Muscle layer of colon (tissue), 2 donors: Measurements from ENCODE around the gene ELAVL4.

Source experiments
- H3K27ac ChIP-seq: one replicate; pipeline ENCODE4 v1.7.0; 2013; ENCODE audit warnings: low read depth, mild to moderate bottlenecking, low read length, moderate library complexity
- H3K27me3 ChIP-seq, 2 donors: one replicate each; pipeline ENCODE4 v1.7.0; 2013; ENCODE audit warnings: low read length in 2 of 2, mild to moderate bottlenecking in 2 of 2; ENCODE audit not compliant: insufficient read depth in 2 of 2, control insufficient read depth in 1 of 2
- H3K36me3 ChIP-seq: one replicate; pipeline ENCODE4 v1.7.0; 2013; ENCODE audit warnings: mild to moderate bottlenecking, low read length; ENCODE audit not compliant: insufficient read depth
- H3K4me1 ChIP-seq: one replicate; pipeline ENCODE4 v1.7.0; 2013; ENCODE audit warnings: mild to moderate bottlenecking, low read length; ENCODE audit not compliant: insufficient read depth
- H3K4me3 ChIP-seq, 2 donors: one replicate each; pipeline ENCODE4 v1.7.0; 2013; ENCODE audit warnings: low read length in 2 of 2, low read depth in 1 of 2, mild to moderate bottlenecking in 1 of 2, moderate library complexity in 1 of 2
- H3K9ac ChIP-seq: one replicate; pipeline ENCODE4 v1.7.0; 2013; ENCODE audit warnings: low read length
- H3K9me3 ChIP-seq: one replicate; pipeline ENCODE4 v1.7.0; 2013; ENCODE audit warnings: mild to moderate bottlenecking, low read length
- donor health status: abdominal sarcoma.
- donor health status: Adenocarcinoma of cecum.

ELAVL4 gene

GRCh38 chr1:50108497-50109059, at the start of gene ELAVL4:
Gene ELAVL4 (plus strand): TSS chr1:50108920. CDS start chr1:50109190, 270 bp downstream.
- Histone ChIP-seq H3K4me1 (peaks cover 4% of the 10 kb centered on the region), H3K9me3 (no peaks in the 10 kb centered on the region), H3K27me3 (peaks cover 0 to 15% of the 10 kb centered on the region in 2 donors), H3K9ac (no peak within 1 kb of the TSS), H3K4me3 (no peak within 1 kb of the TSS), H3K36me3 (no peaks in the 10 kb centered on the region), H3K27ac (no peak within 1 kb of the TSS)

- H3K9ac ChIP-seq: no peak overlapping the region
- no peaks in the 10 kb centered on the region for H3K9me3 ChIP-seq
- H3K36me3 ChIP-seq: no peaks in the 10 kb centered on the region
- H3K4me3 ChIP-seq: no peak overlapping the region
- H3K27me3 ChIP-seq: no peaks in the 10 kb centered on the region
- no peaks in the 10 kb centered on the region for H3K4me1 ChIP-seq
- H3K27ac ChIP-seq: no peak overlapping the region
Measured at GRCh38 chr1:50060279-50060678, 48.4 kb upstream of the ELAVL4 start.

DNA sequence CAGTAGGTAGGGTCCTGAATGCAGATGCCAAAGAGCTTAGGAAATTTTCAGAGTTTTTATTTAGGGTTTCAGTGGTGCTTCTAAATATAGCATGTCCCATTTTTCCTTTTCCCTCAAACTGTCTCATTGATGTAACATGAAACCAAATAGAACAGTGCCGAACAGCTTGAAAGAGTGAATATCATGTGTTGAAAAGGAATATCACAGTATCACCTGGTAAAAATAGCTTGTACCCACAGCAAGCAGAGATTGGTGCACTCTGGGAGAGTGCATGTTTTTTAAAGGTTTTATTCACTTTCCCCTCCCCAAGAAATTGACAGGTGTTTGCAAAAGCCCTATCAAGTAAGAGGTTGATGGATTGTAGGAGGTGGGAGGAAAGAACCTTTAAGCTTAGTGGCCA, 41.9 kb upstream of the ELAVL4 start:
- Histone ChIP-seq H3K27me3 (no peaks in the 10 kb centered on the region), H3K4me1 (no peaks in the 10 kb centered on the region), H3K36me3 (no peaks in the 10 kb centered on the region), H3K4me3 (no peak overlapping the region), H3K9me3 (no peaks in the 10 kb centered on the region), H3K9ac (no peak overlapping the region), H3K27ac (no peak overlapping the region)

DNA sequence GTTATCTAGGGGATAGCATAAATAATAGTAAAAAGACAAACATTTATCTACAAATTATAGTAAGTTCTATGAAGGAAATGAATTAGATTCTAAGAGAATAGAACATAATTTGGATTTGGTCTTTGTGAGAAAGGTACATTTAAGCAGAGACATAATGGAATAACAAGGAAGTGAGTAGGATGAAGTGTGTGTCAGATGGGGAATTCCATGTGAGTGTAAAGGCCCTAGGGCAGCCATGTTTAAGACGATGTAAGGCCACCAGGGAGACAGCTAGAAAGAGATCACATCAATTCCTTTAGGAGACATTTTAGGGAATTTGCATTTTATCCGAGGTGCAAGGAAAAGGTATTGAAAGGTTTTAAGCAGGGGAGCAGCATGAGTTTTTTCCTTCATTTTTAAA, 33.8 kb upstream of the ELAVL4 start:
- Histone ChIP-seq H3K27me3 (no peaks in the 10 kb centered on the region), H3K27ac (no peak overlapping the region), H3K9ac (no peak overlapping the region), H3K9me3 (no peaks in the 10 kb centered on the region), H3K4me3 (no peak overlapping the region), H3K36me3 (no peaks in the 10 kb centered on the region), H3K4me1 (no peaks in the 10 kb centered on the region)

DNA sequence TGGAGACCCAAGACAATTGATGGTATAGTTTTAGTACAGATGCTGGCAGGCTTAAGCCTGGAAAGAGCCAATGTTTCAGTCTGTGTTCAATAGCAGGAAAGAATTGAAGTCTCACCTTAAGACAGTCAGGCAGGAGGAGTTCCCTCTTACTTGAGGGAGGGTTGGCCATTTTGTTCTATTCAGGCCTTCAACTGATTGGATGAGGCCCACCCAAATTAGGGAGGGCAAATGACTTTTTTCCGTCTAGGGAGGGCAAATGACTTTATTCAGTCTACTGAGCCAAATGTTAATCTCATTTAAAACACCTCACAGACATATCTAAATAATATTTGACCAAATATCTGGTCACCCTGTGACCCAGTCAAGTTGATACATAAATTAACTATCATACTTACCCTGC, 31.4 kb upstream of the ELAVL4 start:
- H3K27ac ChIP-seq: no peak overlapping the region
- H3K36me3 ChIP-seq: no peaks in the 10 kb centered on the region
- H3K27me3 ChIP-seq: no peaks in the 10 kb centered on the region
- H3K4me1 ChIP-seq: no peaks in the 10 kb centered on the region
- H3K4me3 ChIP-seq: no peak overlapping the region
- H3K9ac ChIP-seq: no peak overlapping the region
- no peaks in the 10 kb centered on the region for H3K9me3 ChIP-seq

DNA sequence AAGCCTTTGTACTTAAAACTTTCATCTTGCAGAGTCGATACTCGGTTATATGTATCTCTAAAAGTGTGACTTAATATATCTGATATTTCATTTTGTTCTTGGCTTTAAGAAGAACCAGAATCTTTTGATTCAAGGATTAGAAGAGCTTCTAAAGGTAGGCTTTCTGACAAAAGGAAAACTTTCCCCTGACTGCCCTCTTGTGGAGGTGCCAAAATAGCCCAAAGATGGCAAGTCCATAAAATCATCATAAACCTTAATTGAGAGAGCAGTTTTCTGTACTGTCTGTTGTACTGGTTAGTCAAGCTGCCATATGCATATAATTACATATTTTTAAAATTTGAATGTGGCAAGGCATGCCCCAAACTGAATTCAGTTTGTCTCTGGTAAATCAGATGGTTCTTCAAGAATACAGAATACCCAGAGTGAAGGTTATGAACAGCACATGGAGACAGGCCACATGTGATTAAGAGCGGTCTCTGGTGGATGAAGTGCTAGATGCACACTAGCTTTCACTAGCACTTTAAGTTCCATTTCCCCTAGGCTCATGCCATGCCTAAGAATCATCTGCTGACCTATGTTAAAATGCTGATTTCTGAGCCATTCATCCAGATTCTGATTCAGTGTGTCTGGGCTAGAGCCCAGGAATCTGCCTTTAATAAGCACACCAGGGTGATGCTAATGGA, 27.7 kb upstream of the ELAVL4 start:
- no peaks in the 10 kb centered on the region for H3K27me3 ChIP-seq
- no peaks in the 10 kb centered on the region for H3K9me3 ChIP-seq
- H3K4me1 ChIP-seq: no peaks in the 10 kb centered on the region
- no peak overlapping the region for H3K9ac ChIP-seq
- H3K36me3 ChIP-seq: no peaks in the 10 kb centered on the region
- H3K27ac ChIP-seq: no peak overlapping the region
- H3K4me3 ChIP-seq: no peak overlapping the region

GRCh38 chr1:50084389-50084788, 24.3 kb upstream of the ELAVL4 start:
- Histone ChIP-seq H3K4me3 (no peak overlapping the region), H3K9ac (no peak overlapping the region), H3K27me3 (no peaks in the 10 kb centered on the region), H3K9me3 (no peaks in the 10 kb centered on the region), H3K27ac (no peak overlapping the region), H3K36me3 (no peaks in the 10 kb centered on the region), H3K4me1 (no peaks in the 10 kb centered on the region)

DNA sequence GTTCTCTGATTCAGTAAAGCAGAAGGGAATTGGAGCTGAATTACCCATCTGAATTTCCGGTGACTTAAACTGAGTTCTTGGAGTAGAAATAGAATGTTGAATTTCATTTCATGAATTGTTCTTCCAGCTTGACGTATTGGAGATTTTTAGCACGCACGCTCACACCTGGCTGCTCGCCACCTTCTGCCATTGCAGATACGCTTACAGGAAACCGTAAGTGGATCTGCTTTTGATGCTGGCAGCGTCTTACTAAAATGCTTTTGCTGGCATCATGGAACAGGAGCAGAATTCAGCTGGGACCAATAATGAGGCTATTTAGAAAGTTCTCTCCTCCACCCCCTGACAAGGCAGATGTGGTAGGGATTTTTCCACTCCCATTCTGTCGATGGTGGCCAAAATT, 17.7 kb upstream of the ELAVL4 start:
- no peaks in the 10 kb centered on the region for H3K27me3 ChIP-seq
- H3K27ac ChIP-seq: no peak overlapping the region
- H3K9ac ChIP-seq: no peak overlapping the region
- H3K4me1 ChIP-seq: no peaks in the 10 kb centered on the region
- H3K9me3 ChIP-seq: no peaks in the 10 kb centered on the region
- H3K4me3 ChIP-seq: no peak overlapping the region
- no peaks in the 10 kb centered on the region for H3K36me3 ChIP-seq

DNA sequence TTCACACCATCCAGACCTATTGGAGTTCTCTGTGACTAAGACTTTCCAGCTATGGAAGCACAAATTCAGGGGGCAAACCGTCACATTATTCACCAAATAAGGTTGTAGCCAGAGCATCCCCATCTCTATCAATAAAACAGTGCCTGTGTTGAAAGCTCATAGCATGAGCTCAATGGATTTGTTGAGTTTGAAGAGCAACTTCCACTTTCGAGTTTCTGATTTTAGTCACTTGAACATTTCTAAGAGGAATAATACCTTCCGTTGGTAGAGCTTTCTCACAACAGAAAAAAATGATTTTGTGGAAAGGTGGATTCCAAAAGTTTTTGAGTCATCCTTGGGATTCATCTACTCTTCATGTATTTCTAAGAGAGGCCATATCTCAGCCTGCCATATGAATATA, 13.0 kb upstream of the ELAVL4 start:
- Histone ChIP-seq H3K27ac (no peak overlapping the region), H3K27me3 (no peaks in the 10 kb centered on the region), H3K4me3 (no peak overlapping the region), H3K9me3 (no peaks in the 10 kb centered on the region), H3K9ac (no peak overlapping the region), H3K4me1 (no peaks in the 10 kb centered on the region), H3K36me3 (no peaks in the 10 kb centered on the region)

- Histone ChIP-seq H3K27ac (no peak overlapping the region), H3K27me3 (no peaks in the 10 kb centered on the region), H3K4me3 (no peak overlapping the region), H3K9ac (no peak overlapping the region), H3K9me3 (no peaks in the 10 kb centered on the region), H3K36me3 (no peaks in the 10 kb centered on the region), H3K4me1 (no peaks in the 10 kb centered on the region)
Measured at GRCh38 chr1:50097021-50097679, 11.6 kb upstream of the ELAVL4 start.

DNA sequence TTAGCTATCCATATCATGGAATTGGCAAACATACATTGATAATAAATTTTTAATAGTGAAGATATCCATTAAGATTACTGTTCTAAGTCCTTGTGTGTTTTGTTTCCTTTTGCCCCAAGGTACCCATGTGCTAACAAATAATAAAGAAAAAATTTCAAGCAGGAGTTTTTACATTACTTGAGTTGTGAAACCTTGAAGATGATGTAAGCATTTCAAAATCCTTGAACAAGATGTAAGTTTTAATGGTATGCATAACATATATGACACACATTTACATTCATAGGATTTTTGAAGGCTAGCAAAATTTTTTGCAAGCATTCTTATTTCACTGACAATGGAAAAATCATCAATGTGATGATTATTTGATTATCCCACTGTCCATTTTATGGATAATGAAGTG, 10.9 kb upstream of the ELAVL4 start:
- no peak overlapping the region for H3K27ac ChIP-seq
- H3K4me1 ChIP-seq: no peaks in the 10 kb centered on the region
- no peaks in the 10 kb centered on the region for H3K9me3 ChIP-seq
- H3K9ac ChIP-seq: no peak overlapping the region
- no peak overlapping the region for H3K4me3 ChIP-seq
- H3K36me3 ChIP-seq: no peaks in the 10 kb centered on the region
- no peaks in the 10 kb centered on the region for H3K27me3 ChIP-seq

DNA sequence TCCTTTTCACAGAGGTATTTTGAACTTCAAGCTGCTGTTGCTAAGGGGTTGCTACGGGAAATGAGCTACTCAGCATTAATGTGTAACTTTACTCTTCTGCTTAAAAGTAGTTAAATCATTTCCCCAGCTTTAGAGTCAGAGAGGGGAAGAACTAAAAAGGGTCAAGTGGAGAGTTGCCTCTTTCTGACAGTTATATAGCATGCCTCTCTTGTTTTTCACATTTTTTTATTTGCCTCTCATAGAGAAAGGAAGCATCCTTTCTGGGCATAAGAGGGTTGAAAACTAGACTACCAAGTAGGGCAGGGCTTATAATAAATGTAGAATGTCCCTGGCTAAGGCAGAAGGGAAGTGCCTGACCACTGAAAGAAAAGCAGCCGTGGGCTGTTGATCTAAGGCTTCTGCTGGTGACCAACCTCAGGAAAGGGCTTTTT, 10.1 kb upstream of the ELAVL4 start:
- Histone ChIP-seq H3K9me3 (no peaks in the 10 kb centered on the region), H3K36me3 (no peaks in the 10 kb centered on the region), H3K27me3 (no peaks in the 10 kb centered on the region), H3K27ac (no peak overlapping the region), H3K9ac (no peak overlapping the region), H3K4me3 (no peak overlapping the region), H3K4me1 (no peaks in the 10 kb centered on the region)
